ENCODE results near the gene NCAM2.

GRCh38 chr21:21039624-21040170 is 41.5 kb downstream of the NCAM2 start:
- TF ChIP-seq CTCF (IDR thresholded peaks at IDR 0.05 in 8 of 11, conservative IDR thresholded peaks at IDR 0.05 in 3 of 11) (no peak), POLR2AphosphoS5 (IDR thresholded peaks at IDR 0.05) (no peak), POLR2A (IDR thresholded peaks at IDR 0.05) (no peak)
